Type B pancreatic cell (in vitro differentiated cells): ENCODE results near the gene B9D2. TPM values are rescaled to one million over a fixed set of nuclear protein-coding genes. Genes with fewer than 3 reads are reported as not detected.
A peak's percentile ranks its signal among the peaks of the same experiment; 100 is the strongest.

Experiments used
- DNase-seq: peaks from one replicate; pipeline ENCODE4 v3.0.0; 2021; ENCODE audit warnings: mixed read lengths; ENCODE audit not compliant: unreplicated experiment; ENCODE audit errors: extremely low spot score
- H3K27ac Mint-ChIP-seq: 2 replicates; pipeline ENCODE4 v1.8.0; 2021; ENCODE audit warnings: mild to moderate bottlenecking, mixed read lengths
- H3K27me3 Mint-ChIP-seq: 2 replicates; pipeline ENCODE4 v1.8.0; 2021; ENCODE audit warnings: mixed read lengths
- H3K36me3 Mint-ChIP-seq: 2 replicates; pipeline ENCODE4 v1.8.0; 2021; ENCODE audit warnings: mixed read lengths
- H3K4me1 Mint-ChIP-seq: one replicate; pipeline ENCODE4 v1.8.0; 2021; ENCODE audit warnings: mixed read lengths; ENCODE audit not compliant: unreplicated experiment
- H3K4me3 Mint-ChIP-seq: 2 replicates; pipeline ENCODE4 v1.8.0; 2021; ENCODE audit warnings: mild to moderate bottlenecking, mixed read lengths
- H3K9me3 Mint-ChIP-seq: 2 replicates; pipeline ENCODE4 v1.8.0; 2021; ENCODE audit warnings: mixed read lengths
- total RNA-seq: library from RNA; stranded (reverse); gene quantifications from 2 replicates; pipeline ENCODE4 v1.2.1, GENCODE V29; 2021; ENCODE audit warnings: low replicate concordance
- TF ChIP-seq, protein P1 (sequence below): fragments of 200-600 bp; sonication (generic); conservative IDR thresholded peaks from 2 replicates; pipeline ENCODE4 v1.5.0; 2021; ENCODE audit warnings: antibody characterized with exemption, mild to moderate bottlenecking

The B9D2 gene
- total RNA-seq, 1 donor from 2014 or later, result 8.8 TPM

DNA sequence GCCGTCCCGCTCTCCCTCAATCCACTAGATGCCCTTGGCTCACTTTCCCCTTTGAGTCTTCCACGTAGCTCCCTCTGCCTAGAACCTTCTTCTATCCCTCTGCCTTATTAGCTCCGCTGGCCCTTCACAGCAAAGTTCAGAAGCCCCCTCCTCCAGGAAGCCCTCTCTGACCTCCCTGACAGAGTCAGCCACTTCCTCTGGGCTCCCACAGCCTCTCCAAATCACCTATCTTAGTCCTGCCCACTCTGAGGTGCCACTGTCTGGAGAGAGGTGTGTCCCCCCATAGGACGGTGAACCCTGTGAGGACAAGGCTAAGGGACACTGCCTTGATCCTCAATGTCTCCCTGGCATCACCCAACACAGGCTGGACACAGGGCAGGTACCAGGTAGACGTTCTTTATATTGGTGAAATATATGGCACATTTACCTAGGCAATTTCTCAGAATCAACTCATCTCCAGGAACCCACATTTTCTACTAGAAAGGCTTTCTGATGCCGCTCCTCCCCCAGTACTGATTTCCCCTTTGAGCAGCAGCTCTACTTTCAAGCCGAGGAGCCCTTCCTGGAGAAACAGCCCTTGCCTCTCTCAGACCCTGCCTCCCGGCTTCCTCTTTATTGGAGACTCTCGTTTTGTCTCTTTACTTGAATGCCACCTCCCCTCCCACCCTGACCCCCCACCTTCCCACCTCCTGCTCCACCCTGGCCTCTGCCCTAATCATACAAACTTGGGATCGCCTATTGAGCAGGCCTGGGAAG, 6.8 kb downstream of the B9D2 start:
- TF ChIP-seq, protein P1, sequence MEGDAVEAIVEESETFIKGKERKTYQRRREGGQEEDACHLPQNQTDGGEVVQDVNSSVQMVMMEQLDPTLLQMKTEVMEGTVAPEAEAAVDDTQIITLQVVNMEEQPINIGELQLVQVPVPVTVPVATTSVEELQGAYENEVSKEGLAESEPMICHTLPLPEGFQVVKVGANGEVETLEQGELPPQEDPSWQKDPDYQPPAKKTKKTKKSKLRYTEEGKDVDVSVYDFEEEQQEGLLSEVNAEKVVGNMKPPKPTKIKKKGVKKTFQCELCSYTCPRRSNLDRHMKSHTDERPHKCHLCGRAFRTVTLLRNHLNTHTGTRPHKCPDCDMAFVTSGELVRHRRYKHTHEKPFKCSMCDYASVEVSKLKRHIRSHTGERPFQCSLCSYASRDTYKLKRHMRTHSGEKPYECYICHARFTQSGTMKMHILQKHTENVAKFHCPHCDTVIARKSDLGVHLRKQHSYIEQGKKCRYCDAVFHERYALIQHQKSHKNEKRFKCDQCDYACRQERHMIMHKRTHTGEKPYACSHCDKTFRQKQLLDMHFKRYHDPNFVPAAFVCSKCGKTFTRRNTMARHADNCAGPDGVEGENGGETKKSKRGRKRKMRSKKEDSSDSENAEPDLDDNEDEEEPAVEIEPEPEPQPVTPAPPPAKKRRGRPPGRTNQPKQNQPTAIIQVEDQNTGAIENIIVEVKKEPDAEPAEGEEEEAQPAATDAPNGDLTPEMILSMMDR, result no peak
- no peak overlapping the region for H3K27ac Mint-ChIP-seq
- peaks cover 24% of the 10 kb centered on the region for H3K27me3 Mint-ChIP-seq
- H3K4me3 Mint-ChIP-seq, result no peak overlapping the region
- no peaks in the 10 kb centered on the region for H3K9me3 Mint-ChIP-seq
- no peak for DNase-seq
- peaks cover 8% of the 10 kb centered on the region for H3K4me1 Mint-ChIP-seq
- peaks cover 5% of the 10 kb centered on the region for H3K36me3 Mint-ChIP-seq

DNA sequence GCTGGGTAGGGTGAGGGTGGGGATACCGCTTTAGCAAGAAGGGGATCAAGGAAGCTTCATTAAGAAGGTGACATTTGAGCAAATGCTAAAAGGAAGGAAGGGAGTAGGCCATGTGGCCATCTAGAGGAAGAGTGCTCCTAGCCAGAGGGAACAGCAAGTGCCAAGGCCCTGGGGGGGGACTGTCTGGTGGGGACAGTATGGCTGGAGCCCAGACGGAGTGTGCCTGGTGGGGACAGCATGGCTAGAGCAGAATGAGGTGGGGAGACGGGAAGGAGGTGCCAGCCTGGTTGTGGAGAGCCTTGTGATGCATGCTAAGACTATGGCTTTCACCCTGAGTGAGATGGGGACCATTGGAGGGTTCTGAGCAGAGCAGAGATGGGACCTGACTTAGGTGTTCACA, 8.1 kb downstream of the B9D2 start:
- DNase-seq, result no peak
- TF ChIP-seq, protein P1, result no peak
- Mint-ChIP-seq H3K4me1 (peaks cover 18% of the 10 kb centered on the region), H3K4me3 (peak overlapping the region; percentile 76), H3K27ac (peak overlapping the region; percentile 32), H3K36me3 (peaks cover 5% of the 10 kb centered on the region), H3K9me3 (no peaks in the 10 kb centered on the region), H3K27me3 (peaks cover 35% of the 10 kb centered on the region)

- Mint-ChIP-seq H3K36me3 (peaks cover 5% of the 10 kb centered on the region), H3K9me3 (no peaks in the 10 kb centered on the region), H3K27me3 (peaks cover 42% of the 10 kb centered on the region), H3K4me1 (peaks cover 20% of the 10 kb centered on the region), H3K27ac (peak overlapping the region; percentile 32), H3K4me3 (peak overlapping the region; percentile 76)
- DNase-seq, result no peak
- TF ChIP-seq, protein P1, result no peak
Measured at GRCh38 chr19:41355035-41355434, 8.9 kb downstream of the B9D2 start.

- H3K4me3 Mint-ChIP-seq, result peak overlapping the region; percentile 84
- H3K27ac Mint-ChIP-seq, result no peak overlapping the region
- TF ChIP-seq, protein P1, result peak; percentile 19
- H3K9me3 Mint-ChIP-seq, result no peaks in the 10 kb centered on the region
- H3K36me3 Mint-ChIP-seq, result peaks cover 5% of the 10 kb centered on the region
- DNase-seq, result no peak
- H3K27me3 Mint-ChIP-seq, result peaks cover 48% of the 10 kb centered on the region
- peaks cover 20% of the 10 kb centered on the region for H3K4me1 Mint-ChIP-seq
Measured at GRCh38 chr19:41354343-41354953, 9.5 kb downstream of the B9D2 start.

- peaks cover 20% of the 10 kb centered on the region for H3K4me1 Mint-ChIP-seq
- H3K27ac Mint-ChIP-seq, result no peak within 1 kb of the TSS
- H3K36me3 Mint-ChIP-seq, result peaks cover 5% of the 10 kb centered on the region
- TF ChIP-seq, protein P1, result peak; percentile 93
- H3K4me3 Mint-ChIP-seq, result peak within 1 kb of the TSS; percentile 90
- peak; percentile 80 for DNase-seq
- H3K9me3 Mint-ChIP-seq, result no peaks in the 10 kb centered on the region
- H3K27me3 Mint-ChIP-seq, result peaks cover 55% of the 10 kb centered on the region
Measured at GRCh38 chr19:41353466-41354342, 10.2 kb downstream of the B9D2 start, which contains the start of gene TGFB1. TSS of gene TGFB1 (minus strand) at chr19:41353922. CDS start at chr19:41353044, 878 bp downstream.
